Muscle layer of colon (tissue), 2 donors: ENCODE measurements around the gene ACOXL.

Source experiments
- H3K27ac ChIP-seq: one replicate; pipeline ENCODE4 v1.7.0; 2013; ENCODE audit warnings: low read depth, mild to moderate bottlenecking, low read length, moderate library complexity
- H3K27me3 ChIP-seq, 2 donors: one replicate each; pipeline ENCODE4 v1.7.0; 2013; ENCODE audit warnings: low read length in 2 of 2, mild to moderate bottlenecking in 2 of 2; ENCODE audit not compliant: insufficient read depth in 2 of 2, control insufficient read depth in 1 of 2
- H3K36me3 ChIP-seq: one replicate; pipeline ENCODE4 v1.7.0; 2013; ENCODE audit warnings: mild to moderate bottlenecking, low read length; ENCODE audit not compliant: insufficient read depth
- H3K4me1 ChIP-seq: one replicate; pipeline ENCODE4 v1.7.0; 2013; ENCODE audit warnings: mild to moderate bottlenecking, low read length; ENCODE audit not compliant: insufficient read depth
- H3K4me3 ChIP-seq, 2 donors: one replicate each; pipeline ENCODE4 v1.7.0; 2013; ENCODE audit warnings: low read length in 2 of 2, low read depth in 1 of 2, mild to moderate bottlenecking in 1 of 2, moderate library complexity in 1 of 2
- H3K9ac ChIP-seq: one replicate; pipeline ENCODE4 v1.7.0; 2013; ENCODE audit warnings: low read length
- H3K9me3 ChIP-seq: one replicate; pipeline ENCODE4 v1.7.0; 2013; ENCODE audit warnings: mild to moderate bottlenecking, low read length
- donor health status: abdominal sarcoma.
- donor health status: Adenocarcinoma of cecum.

The ACOXL gene

GRCh38 chr2:110865188-110865587, 132.8 kb downstream of the ACOXL start:
- no peaks in the 10 kb centered on the region for H3K27me3 ChIP-seq
- H3K27ac ChIP-seq = no peak overlapping the region
- no peak overlapping the region for H3K4me3 ChIP-seq
- no peaks in the 10 kb centered on the region for H3K36me3 ChIP-seq
- H3K9ac ChIP-seq = no peak overlapping the region
- no peaks in the 10 kb centered on the region for H3K9me3 ChIP-seq
- H3K4me1 ChIP-seq = no peaks in the 10 kb centered on the region

DNA sequence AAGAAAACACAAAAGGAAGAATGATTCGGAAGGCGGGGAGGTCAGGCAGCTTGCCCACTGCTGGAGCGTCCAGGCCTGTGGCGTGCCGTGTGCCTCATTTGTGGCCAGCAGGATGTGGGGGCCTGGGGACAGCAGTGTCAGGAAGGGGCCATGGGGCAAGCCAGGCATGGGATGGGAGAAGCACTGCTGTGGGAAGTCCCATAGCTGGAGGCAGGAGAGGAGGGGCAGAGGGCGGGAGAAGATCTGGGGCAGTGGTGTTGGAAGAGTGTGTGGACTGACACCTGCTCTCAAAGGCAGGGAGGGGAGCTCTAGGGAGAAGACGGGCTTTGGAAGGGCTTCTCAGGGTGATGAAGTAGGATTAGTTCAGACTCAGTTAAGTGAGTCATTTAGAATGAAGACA, 133.7 kb downstream of the ACOXL start:
- H3K4me3 ChIP-seq = no peak overlapping the region
- H3K4me1 ChIP-seq = no peaks in the 10 kb centered on the region
- no peak overlapping the region for H3K27ac ChIP-seq
- H3K36me3 ChIP-seq = no peaks in the 10 kb centered on the region
- H3K27me3 ChIP-seq = no peaks in the 10 kb centered on the region
- no peaks in the 10 kb centered on the region for H3K9me3 ChIP-seq
- no peak overlapping the region for H3K9ac ChIP-seq

DNA sequence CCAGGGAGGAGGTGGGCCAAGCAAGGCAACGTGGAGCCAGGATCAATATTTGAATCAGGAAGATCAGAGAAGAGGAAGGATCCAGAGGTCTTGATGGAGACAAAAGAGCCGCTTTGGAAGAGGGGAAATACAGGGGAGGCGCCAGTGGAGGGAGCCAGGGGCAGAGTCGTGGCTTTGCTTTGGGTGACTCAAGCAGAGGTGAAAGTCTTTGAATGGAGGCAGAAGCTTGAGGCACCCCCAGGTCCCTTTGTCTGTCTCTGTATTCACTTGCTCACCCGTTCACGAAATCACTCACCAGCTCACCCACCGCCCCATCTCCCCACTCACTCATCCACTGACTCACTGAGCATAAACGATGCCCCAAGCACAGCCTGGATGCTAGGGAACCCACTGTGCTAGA, 134.1 kb downstream of the ACOXL start:
- Histone ChIP-seq H3K36me3 (no peaks in the 10 kb centered on the region), H3K9ac (no peak overlapping the region), H3K27ac (no peak overlapping the region), H3K4me1 (no peaks in the 10 kb centered on the region), H3K27me3 (no peaks in the 10 kb centered on the region), H3K4me3 (no peak overlapping the region), H3K9me3 (no peaks in the 10 kb centered on the region)

DNA sequence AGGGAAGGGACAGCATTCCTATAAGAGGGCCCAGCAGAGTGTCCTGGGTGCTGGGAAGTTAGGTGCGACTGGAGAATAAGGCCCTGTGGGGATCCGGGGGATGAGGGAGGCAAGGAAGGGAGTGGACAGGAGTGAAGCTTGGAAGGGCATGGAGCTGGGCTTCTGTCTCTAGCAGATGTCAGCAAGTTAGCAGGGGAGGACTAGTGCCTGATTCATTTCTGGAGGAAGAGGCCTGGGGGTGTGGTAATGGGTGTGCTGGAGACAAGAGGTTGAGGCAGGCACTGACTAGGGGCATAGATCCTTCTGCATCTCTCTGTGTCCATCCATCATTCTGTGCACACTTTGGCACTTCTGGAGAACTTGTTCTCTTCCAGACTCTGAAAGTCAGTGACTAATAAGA, 134.7 kb downstream of the ACOXL start:
- Histone ChIP-seq H3K27ac (no peak overlapping the region), H3K9me3 (no peaks in the 10 kb centered on the region), H3K4me3 (no peak overlapping the region), H3K9ac (no peak overlapping the region), H3K36me3 (no peaks in the 10 kb centered on the region), H3K27me3 (no peaks in the 10 kb centered on the region), H3K4me1 (no peaks in the 10 kb centered on the region)

DNA sequence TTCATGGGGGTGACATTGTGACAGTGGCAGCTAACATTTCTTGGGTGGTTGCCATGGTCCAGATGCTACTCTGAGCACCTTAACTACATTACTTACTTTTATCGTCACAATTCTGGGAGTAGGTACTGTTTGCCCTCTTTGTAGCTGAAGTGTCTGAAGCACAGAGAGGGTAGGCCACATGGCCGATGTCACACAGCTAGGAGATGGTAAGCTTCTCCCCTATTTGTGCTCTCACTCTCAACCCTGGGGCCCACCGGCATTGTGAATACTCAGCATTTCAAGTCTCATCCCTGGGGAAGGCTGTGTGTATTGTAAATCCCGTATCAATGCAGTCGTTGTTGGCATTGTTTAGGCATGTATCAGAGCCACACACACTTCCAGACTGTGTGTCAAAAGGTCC, 136.6 kb downstream of the ACOXL start:
- no peaks in the 10 kb centered on the region for H3K9me3 ChIP-seq
- no peak overlapping the region for H3K4me3 ChIP-seq
- H3K36me3 ChIP-seq = no peaks in the 10 kb centered on the region
- no peaks in the 10 kb centered on the region for H3K27me3 ChIP-seq
- H3K4me1 ChIP-seq = no peaks in the 10 kb centered on the region
- H3K9ac ChIP-seq = no peak overlapping the region
- H3K27ac ChIP-seq = no peak overlapping the region

DNA sequence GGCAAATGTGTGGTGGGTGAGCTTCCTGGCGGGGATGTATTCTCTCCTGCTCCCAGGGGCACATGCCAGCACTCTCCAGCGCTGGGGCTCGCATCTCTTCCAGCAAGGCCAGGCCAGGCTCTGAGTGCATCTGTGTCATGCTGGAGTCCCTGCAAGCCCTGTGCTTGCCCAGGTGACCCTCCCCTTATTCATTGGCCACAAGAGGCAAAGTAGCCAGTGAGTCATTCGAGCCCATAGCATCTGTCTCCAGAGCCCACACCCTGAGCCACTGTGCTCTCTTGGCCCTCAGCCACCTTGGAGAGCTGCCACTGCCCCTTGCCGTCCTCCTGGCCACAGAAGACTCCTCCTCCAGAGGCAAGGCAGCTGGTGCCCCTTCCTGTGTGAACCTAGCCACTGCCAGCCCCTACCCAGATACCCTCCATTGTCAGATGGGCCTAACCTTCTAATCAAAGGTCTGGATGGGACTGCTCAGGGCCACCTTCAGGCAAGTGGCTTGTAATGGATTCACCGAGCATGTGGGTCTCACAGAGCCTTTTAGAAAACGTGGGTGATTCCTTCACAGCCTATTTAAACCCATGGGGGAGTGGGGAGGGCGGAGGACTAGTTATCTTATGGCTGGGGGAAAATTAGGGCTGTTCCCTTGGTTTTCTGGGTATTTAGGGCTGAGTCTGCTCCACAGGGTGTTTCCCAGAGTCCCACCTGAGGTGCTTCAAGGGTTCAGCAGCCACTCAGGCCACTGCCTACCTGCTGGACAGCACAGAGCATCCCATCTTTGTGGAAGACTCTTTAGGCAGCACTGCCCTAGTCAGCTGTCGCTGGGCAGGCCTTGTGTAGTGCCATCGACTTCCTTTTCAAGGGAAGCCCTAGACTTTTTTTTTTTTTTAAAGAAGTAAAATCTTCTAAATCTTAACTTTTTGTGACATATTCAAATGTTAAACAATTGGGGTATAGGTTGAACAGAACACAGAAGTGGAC, 137.4 kb downstream of the ACOXL start:
- Histone ChIP-seq H3K4me1 (no peaks in the 10 kb centered on the region), H3K9me3 (no peaks in the 10 kb centered on the region), H3K4me3 (no peak overlapping the region), H3K27ac (no peak overlapping the region), H3K36me3 (no peaks in the 10 kb centered on the region), H3K9ac (no peak overlapping the region), H3K27me3 (no peaks in the 10 kb centered on the region)

DNA sequence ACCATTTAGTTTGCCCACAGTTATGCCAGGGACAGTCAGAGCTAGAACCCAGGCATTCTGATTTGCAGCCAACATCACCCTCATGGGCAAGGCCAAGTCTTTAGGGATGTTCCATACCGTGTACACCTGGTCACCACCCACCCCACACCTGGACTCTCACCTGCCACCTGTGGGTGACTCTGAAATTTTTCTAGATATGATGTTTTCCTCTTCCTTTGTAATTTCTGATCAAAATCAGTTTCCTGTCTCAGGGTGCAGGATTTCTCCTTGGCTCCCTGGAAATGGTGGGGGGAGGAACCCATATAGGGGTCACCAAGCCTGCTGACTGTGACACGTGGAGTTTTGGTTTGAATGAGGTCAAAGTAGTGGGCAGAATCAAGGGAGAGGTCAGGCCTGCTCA, 138.2 kb downstream of the ACOXL start:
- no peak overlapping the region for H3K9ac ChIP-seq
- H3K4me3 ChIP-seq = no peak overlapping the region
- no peaks in the 10 kb centered on the region for H3K36me3 ChIP-seq
- no peaks in the 10 kb centered on the region for H3K27me3 ChIP-seq
- H3K27ac ChIP-seq = no peak overlapping the region
- no peaks in the 10 kb centered on the region for H3K4me1 ChIP-seq
- H3K9me3 ChIP-seq = no peaks in the 10 kb centered on the region

DNA sequence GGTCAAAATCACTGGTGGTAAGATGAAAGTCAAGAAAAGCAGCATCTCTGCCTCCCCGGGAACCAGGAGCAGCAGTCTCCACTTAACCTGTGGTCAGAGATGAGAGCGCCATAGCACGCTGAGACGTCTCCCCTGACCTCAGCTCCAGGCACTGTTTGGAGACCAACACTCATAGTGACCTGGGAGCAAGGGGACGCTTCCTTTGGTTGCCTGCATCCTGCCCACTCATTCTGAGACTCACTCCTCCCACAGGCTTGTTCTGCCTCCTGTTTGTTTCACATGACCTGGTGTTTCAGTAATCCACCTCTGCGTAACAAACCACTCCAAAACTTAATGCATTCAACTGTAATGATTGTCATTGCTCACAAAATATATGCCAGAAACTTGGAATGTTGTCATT, 139.3 kb downstream of the ACOXL start:
- Histone ChIP-seq H3K9me3 (no peaks in the 10 kb centered on the region), H3K9ac (no peak overlapping the region), H3K27me3 (no peaks in the 10 kb centered on the region), H3K36me3 (no peaks in the 10 kb centered on the region), H3K4me1 (no peaks in the 10 kb centered on the region), H3K4me3 (no peak overlapping the region), H3K27ac (no peak overlapping the region)

- H3K27me3 ChIP-seq = no peaks in the 10 kb centered on the region
- H3K36me3 ChIP-seq = no peaks in the 10 kb centered on the region
- H3K9ac ChIP-seq = no peak overlapping the region
- no peak overlapping the region for H3K4me3 ChIP-seq
- H3K4me1 ChIP-seq = no peaks in the 10 kb centered on the region
- H3K27ac ChIP-seq = no peak overlapping the region
- H3K9me3 ChIP-seq = no peaks in the 10 kb centered on the region
These were observed 140.1 kb downstream of the ACOXL start for GRCh38 chr2:110872521-110872920.

DNA sequence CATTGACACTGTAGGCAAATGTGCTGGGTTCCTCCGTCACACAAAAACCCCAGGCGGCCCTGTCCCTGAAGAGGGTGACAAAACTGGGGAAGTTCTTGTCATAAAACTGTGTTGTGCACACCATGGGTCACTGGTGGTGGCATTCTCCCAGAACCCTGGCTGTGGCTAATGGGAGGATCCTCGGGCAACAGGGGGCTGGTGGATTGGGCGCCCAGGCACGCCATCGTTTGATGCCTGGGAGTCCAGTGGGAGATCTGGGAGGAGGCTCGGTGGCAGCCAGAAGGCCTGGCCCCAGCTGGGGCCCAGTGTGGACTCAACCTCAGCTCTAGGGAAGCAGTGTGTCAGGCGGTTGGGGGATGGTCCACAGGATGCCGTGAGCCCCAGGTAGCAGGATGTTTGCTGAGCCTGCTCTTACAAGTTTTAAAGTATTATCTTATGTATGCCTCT, 140.7 kb downstream of the ACOXL start:
- no peak overlapping the region for H3K4me3 ChIP-seq
- H3K4me1 ChIP-seq = no peaks in the 10 kb centered on the region
- H3K36me3 ChIP-seq = no peaks in the 10 kb centered on the region
- H3K27ac ChIP-seq = no peak overlapping the region
- H3K9me3 ChIP-seq = no peaks in the 10 kb centered on the region
- H3K9ac ChIP-seq = no peak overlapping the region
- no peaks in the 10 kb centered on the region for H3K27me3 ChIP-seq

- H3K9ac ChIP-seq = no peak overlapping the region
- H3K4me1 ChIP-seq = no peaks in the 10 kb centered on the region
- H3K36me3 ChIP-seq = no peaks in the 10 kb centered on the region
- no peak overlapping the region for H3K4me3 ChIP-seq
- no peak overlapping the region for H3K27ac ChIP-seq
- H3K27me3 ChIP-seq = no peaks in the 10 kb centered on the region
- no peaks in the 10 kb centered on the region for H3K9me3 ChIP-seq
These were observed 141.5 kb downstream of the ACOXL start for GRCh38 chr2:110873597-110874452.
